A549 (cell line): ENCODE data around the gene KIAA0930.

Source experiments
- CEBPB ChIP-seq, 2 experiments: fragments of >200 bp in 1 of 2; sonication (Bioruptor Twin) in 1 of 2; formaldehyde crosslinking in 1 of 2; IDR thresholded peaks; 2 replicates each; pipeline ENCODE4 v1.6.1; 2012 to 2016
- EP300 ChIP-seq, 2 experiments: fragments of >200 bp; sonication (Bioruptor Twin); formaldehyde crosslinking; IDR thresholded peaks; 2 replicates in 1 of 2; 3 replicates in 1 of 2; pipeline ENCODE4 v1.6.1; 2016 to 2017
- GATA3 ChIP-seq: IDR thresholded peaks from 2 replicates; pipeline ENCODE4 v1.6.1; 2012; ENCODE audit warnings: borderline replicate concordance
- NPAS2 ChIP-seq: fragments of 250-450 bp; sonication (Bioruptor Pico); IDR thresholded peaks from 2 replicates; pipeline ENCODE4 v1.8.0; 2022; ENCODE audit warnings: mild to moderate bottlenecking, moderate library complexity, borderline replicate concordance
- POLR2A ChIP-seq: IDR thresholded peaks from 2 replicates; pipeline ENCODE4 v1.6.1; 2012; ENCODE audit warnings: mild to moderate bottlenecking, low read length
- RAD21 ChIP-seq, 2 experiments: fragments of >200 bp in 1 of 2; sonication (Bioruptor Twin) in 1 of 2; formaldehyde crosslinking in 1 of 2; IDR thresholded peaks in 1 of 2; conservative IDR thresholded peaks in 1 of 2; 2 replicates in 1 of 2; 3 replicates in 1 of 2; pipeline ENCODE4 v1.6.1; 2012 to 2018; ENCODE audit warnings: inconsistent platforms in 1 of 2
- RCOR1 ChIP-seq: fragments of 150-350 bp; IDR thresholded peaks from 2 replicates; pipeline ENCODE4 v1.6.1; 2014; ENCODE audit warnings: antibody characterized with exemption, low read length, low read depth
- REST ChIP-seq: fragments of 200-600 bp; sonication (generic); IDR thresholded peaks from 2 replicates; pipeline ENCODE4 v1.6.1; 2016; ENCODE audit warnings: antibody characterized with exemption, mild to moderate bottlenecking, moderate library complexity
- TP53 ChIP-seq: fragments of 250-450 bp; sonication (Bioruptor Pico); IDR thresholded peaks from 2 replicates; pipeline ENCODE4 v1.5.0; 2021; ENCODE audit warnings: mild to moderate bottlenecking, moderate library complexity
- TF ChIP-seq, protein P1 (sequence below): fragments of 250-450 bp; sonication (Bioruptor Pico); IDR thresholded peaks from 2 replicates; pipeline ENCODE4 v1.5.0; 2021; ENCODE audit warnings: mild to moderate bottlenecking, moderate library complexity, borderline replicate concordance
- TF ChIP-seq, protein P2 (sequence below): fragments of >200 bp; sonication (Bioruptor Twin); formaldehyde crosslinking; IDR thresholded peaks from 3 replicates; pipeline ENCODE4 v1.5.1; 2016

GRCh38 chr22:45142376-45142775 is 98.3 kb downstream of the KIAA0930 start:
- TF ChIP-seq, protein P1, sequence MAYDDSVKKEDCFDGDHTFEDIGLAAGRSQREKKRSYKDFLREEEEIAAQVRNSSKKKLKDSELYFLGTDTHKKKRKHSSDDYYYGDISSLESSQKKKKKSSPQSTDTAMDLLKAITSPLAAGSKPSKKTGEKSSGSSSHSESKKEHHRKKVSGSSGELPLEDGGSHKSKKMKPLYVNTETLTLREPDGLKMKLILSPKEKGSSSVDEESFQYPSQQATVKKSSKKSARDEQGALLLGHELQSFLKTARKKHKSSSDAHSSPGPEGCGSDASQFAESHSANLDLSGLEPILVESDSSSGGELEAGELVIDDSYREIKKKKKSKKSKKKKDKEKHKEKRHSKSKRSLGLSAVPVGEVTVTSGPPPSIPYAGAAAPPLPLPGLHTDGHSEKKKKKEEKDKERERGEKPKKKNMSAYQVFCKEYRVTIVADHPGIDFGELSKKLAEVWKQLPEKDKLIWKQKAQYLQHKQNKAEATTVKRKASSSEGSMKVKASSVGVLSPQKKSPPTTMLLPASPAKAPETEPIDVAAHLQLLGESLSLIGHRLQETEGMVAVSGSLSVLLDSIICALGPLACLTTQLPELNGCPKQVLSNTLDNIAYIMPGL (CRISPR knock-in tag): no peak
- no peak for TF ChIP-seq EP300 (IDR thresholded peaks at IDR 0.05)
- TF ChIP-seq, protein P2, sequence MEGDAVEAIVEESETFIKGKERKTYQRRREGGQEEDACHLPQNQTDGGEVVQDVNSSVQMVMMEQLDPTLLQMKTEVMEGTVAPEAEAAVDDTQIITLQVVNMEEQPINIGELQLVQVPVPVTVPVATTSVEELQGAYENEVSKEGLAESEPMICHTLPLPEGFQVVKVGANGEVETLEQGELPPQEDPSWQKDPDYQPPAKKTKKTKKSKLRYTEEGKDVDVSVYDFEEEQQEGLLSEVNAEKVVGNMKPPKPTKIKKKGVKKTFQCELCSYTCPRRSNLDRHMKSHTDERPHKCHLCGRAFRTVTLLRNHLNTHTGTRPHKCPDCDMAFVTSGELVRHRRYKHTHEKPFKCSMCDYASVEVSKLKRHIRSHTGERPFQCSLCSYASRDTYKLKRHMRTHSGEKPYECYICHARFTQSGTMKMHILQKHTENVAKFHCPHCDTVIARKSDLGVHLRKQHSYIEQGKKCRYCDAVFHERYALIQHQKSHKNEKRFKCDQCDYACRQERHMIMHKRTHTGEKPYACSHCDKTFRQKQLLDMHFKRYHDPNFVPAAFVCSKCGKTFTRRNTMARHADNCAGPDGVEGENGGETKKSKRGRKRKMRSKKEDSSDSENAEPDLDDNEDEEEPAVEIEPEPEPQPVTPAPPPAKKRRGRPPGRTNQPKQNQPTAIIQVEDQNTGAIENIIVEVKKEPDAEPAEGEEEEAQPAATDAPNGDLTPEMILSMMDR: no peak
- no peak for TF ChIP-seq POLR2A
- no peak for TF ChIP-seq NPAS2 (CRISPR knock-in tag)
- TF ChIP-seq REST: no peak
- TF ChIP-seq GATA3: no peak
- TF ChIP-seq CEBPB (IDR thresholded peaks at IDR 0.05): no peak
- no peak for TF ChIP-seq TP53 (CRISPR knock-in tag)
- no peak for TF ChIP-seq RCOR1
- TF ChIP-seq RAD21 (conservative IDR thresholded peaks at IDR 0.05 in 1 of 2, IDR thresholded peaks at IDR 0.05 in 1 of 2): no peak
